Bronchial epithelial cell (primary cell): ENCODE data around the gene KERA. TPM values are rescaled to one million over a fixed set of nuclear protein-coding genes. Genes with fewer than 3 reads are reported as not detected.

Experiments
- DNase-seq: peaks from one replicate; pipeline ENCODE4 v3.0.0-alpha.2; 2010; ENCODE audit warnings: low read depth
- FAIRE-seq: peaks from 2 replicates; lab custom pipeline; 2011; peaks lifted over from hg19 to GRCh38; lab: Jason Lieb, UNC
- H3K27me3 ChIP-seq: 2 replicates; pipeline ENCODE4 v1.5.1; 2011; ENCODE audit warnings: low read length; ENCODE audit not compliant: control insufficient read depth, insufficient read depth
- H3K36me3 ChIP-seq: 2 replicates; pipeline ENCODE4 v1.5.1; 2011; ENCODE audit warnings: low read length; ENCODE audit not compliant: control insufficient read depth, insufficient read depth
- H3K4me3 ChIP-seq: 2 replicates; pipeline ENCODE4 v1.5.1; 2011; ENCODE audit warnings: mild to moderate bottlenecking, low read depth, low read length, control low read depth
- total RNA-seq: library from RNA; depleted of rRNA; stranded (reverse); fragments of >200 nt; gene quantifications from 2 replicates; pipeline ENCODE4 v1.2.1, GENCODE V29; 2014
- TF ChIP-seq, protein P1 (sequence below): IDR thresholded peaks from 2 replicates; pipeline ENCODE4 v1.5.1; 2011; ENCODE audit warnings: mild to moderate bottlenecking, moderate library complexity, low read length, control low read depth, inconsistent platforms; ENCODE audit not compliant: insufficient read depth, severe bottlenecking

Gene KERA, protein sequence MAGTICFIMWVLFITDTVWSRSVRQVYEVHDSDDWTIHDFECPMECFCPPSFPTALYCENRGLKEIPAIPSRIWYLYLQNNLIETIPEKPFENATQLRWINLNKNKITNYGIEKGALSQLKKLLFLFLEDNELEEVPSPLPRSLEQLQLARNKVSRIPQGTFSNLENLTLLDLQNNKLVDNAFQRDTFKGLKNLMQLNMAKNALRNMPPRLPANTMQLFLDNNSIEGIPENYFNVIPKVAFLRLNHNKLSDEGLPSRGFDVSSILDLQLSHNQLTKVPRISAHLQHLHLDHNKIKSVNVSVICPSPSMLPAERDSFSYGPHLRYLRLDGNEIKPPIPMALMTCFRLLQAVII
- total RNA-seq, result not detected in 2 replicates

DNA sequence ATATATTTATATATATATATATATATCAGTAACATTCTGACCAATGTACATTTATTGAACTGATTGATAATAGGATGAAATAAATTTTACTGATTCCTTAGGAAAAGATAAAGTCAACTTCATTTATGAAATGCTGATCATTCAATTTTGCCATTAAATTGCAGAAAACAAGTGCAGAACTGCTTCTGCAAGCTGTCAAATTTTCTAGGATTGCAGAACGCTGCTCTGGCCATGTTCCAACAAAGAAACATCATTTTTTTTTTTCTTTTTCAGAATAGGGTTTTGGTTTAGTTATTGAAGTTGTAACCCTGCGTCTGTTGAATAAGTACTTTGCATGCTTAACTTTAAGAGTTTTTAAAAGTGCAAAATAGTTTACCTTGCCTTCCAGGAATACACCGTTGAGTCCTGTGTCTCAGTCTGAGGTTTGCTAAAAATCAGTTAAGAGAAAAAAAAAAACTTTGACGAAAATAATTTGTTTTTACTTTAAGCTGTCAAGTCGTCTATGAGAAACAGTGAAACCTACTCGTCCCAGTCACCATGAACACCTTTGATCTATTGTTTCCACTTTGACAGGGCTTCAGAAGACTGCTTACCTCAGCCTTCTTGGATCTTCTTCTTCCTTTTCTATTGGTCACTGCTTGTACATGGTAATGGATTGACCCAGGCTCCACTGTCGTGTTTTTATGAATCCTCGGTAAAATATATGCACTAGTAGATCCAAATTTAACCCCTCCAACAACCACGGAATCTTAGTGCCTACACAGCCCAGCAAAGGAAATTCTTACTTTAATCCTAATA lies at the start of gene KERA:
Gene KERA, minus strand, starts transcription at position 657 of the 798 bp plus-strand sequence. CDS start 1,743 bp downstream, outside the sequence.
- Histone ChIP-seq H3K27me3 (no peaks in the 10 kb centered on the region), H3K36me3 (no peaks in the 10 kb centered on the region), H3K4me3 (no peak within 1 kb of the TSS)
- DNase-seq (no peak), FAIRE-seq (no peak)
- TF ChIP-seq, protein P1, sequence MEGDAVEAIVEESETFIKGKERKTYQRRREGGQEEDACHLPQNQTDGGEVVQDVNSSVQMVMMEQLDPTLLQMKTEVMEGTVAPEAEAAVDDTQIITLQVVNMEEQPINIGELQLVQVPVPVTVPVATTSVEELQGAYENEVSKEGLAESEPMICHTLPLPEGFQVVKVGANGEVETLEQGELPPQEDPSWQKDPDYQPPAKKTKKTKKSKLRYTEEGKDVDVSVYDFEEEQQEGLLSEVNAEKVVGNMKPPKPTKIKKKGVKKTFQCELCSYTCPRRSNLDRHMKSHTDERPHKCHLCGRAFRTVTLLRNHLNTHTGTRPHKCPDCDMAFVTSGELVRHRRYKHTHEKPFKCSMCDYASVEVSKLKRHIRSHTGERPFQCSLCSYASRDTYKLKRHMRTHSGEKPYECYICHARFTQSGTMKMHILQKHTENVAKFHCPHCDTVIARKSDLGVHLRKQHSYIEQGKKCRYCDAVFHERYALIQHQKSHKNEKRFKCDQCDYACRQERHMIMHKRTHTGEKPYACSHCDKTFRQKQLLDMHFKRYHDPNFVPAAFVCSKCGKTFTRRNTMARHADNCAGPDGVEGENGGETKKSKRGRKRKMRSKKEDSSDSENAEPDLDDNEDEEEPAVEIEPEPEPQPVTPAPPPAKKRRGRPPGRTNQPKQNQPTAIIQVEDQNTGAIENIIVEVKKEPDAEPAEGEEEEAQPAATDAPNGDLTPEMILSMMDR, result no peak

DNA sequence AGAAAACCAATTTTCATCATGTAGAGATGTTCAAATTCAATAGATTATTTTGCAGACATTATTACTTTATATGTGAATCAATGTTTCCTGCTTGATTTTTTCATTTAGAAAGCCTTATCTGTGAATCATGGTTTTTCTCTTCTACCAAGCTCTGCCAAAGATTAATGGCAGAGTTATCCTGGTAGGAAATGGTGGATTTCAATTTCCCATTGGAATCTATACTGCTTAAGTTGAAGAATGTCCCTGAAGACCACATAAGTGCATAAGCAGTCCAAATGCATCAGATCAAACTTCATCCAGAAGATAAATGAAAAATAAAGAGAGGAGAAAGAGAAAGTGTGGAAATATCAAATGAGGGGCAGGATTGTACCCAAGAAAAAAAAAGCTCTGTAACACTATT lies 48.5 kb upstream of the KERA start:
- no peak for DNase-seq
- Histone ChIP-seq H3K27me3 (no peaks in the 10 kb centered on the region), H3K36me3 (no peaks in the 10 kb centered on the region), H3K4me3 (no peak overlapping the region)
- FAIRE-seq, result no peak
- TF ChIP-seq, protein P1, result no peak

DNA sequence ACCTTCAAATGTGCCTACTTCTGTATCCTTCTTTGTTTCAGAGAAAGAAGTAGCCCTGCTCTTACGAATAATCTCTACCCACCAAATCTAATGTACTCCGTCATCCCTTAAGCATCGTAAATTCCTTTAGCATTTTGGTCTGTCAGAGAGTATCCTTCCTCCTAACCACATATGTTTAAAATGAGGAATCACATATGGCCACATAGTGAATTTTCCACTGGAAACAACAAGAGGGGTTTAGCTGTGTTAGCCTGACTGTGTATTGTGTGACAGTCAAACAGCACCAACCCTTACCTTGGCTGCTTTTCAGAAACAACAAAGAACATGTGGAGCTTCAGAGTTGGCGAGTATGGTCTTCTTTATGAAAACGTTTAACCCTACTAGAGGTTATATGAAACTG lies 48.0 kb upstream of the KERA start:
- Histone ChIP-seq H3K27me3 (no peaks in the 10 kb centered on the region), H3K36me3 (no peaks in the 10 kb centered on the region), H3K4me3 (no peak overlapping the region)
- TF ChIP-seq, protein P1, result no peak
- no peak for DNase-seq
- FAIRE-seq, result no peak

DNA sequence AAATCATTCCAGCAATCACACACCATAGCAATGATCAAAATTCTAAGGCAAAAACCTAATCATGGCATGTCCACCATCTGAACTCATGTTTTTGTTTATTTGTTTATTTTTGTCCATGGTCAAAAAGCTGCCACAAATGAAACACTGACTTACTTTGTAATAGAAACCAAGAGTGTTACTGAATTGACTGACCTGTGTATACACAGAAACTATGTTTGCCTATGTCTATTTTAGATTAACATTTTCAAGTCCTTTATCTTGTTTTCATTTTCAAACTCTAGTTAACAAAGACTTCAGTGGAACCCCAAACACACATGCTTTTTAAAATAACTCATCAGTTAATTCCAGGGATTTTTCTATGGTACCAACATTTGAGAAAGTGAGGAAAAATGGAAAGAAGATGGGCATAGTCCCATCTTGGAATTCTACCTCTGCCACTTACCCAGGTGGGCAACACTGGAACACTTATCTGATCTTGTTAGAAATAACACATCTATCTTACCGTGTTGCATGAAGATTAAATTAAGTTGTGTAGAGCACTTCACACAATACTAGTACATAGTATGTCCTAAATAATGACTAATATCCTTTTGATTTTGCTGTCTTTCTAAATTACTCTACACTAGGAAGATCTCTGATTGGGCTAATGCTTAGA lies 47.1 kb upstream of the KERA start:
- H3K27me3 ChIP-seq, result no peaks in the 10 kb centered on the region
- no peaks in the 10 kb centered on the region for H3K36me3 ChIP-seq
- TF ChIP-seq, protein P1, result no peak
- no peak overlapping the region for H3K4me3 ChIP-seq
- DNase-seq, result no peak
- no peak for FAIRE-seq

DNA sequence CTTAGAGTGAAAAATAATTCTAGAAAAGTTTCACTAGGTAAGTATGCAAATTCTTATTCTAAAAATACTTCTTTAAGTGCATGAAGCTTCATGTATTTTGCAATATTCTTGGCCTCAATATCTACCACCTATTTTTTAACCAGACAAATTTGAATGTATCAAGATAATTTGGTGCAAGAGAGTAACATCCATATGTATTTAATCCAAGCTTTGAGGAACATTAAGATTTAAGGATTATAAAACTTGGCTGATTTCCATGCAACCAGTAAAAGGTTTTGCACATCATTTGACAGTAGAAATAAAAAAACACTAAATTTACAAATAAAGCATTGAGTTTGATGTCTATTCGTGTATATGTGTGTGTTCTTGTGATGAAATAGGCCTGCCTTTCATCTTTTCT lies 45.8 kb upstream of the KERA start:
- no peak overlapping the region for H3K4me3 ChIP-seq
- DNase-seq, result no peak
- H3K27me3 ChIP-seq, result peaks cover 2% of the 10 kb centered on the region
- TF ChIP-seq, protein P1, result no peak
- no peak for FAIRE-seq
- H3K36me3 ChIP-seq, result no peaks in the 10 kb centered on the region
